Measurements from ENCODE around the gene ELAVL4. TPM values are rescaled to one million over a fixed set of nuclear protein-coding genes. Genes with fewer than 3 reads are reported as not detected.
A peak's percentile ranks its signal among the peaks of the same experiment; 100 is the strongest.

Gene ELAVL4
- total and polyA plus RNA-seq, 7 donors = 0.03 TPM; not detected in 6

GRCh38 chr1:50175719-50176639 lies 67.3 kb downstream of the ELAVL4 start:
- no peak overlapping the region for H3K27ac ChIP-seq
- DNase-seq = no peak
- H3K4me1 ChIP-seq = peaks cover 3% of the 10 kb centered on the region
- H3K4me3 ChIP-seq = no peak overlapping the region
- H3K27me3 ChIP-seq (ENCODE audit: insufficient read depth in 3 of 3, low read length in 2 of 3) = no peaks in the 10 kb centered on the region
- ATAC-seq = peak in 2 of 4 donors; percentile 56 to 78
- H3K36me3 ChIP-seq (ENCODE audit: insufficient read depth in 1 of 2, low read depth in 1 of 2) = no peaks in the 10 kb centered on the region
- TF ChIP-seq CTCF (IDR thresholded peaks at IDR 0.05) = no peak
- intact Hi-C loops (cut with DNase I) = no loop called here
- no peaks in the 10 kb centered on the region for H3K9me3 ChIP-seq
- WGBS, 3 donors = 41 to 49% (median 45%) methylated on average over 7 of the region's 7 CpGs

GRCh38 chr1:50177994-50178393 lies 69.3 kb downstream of the ELAVL4 start:
- no peak for TF ChIP-seq CTCF (IDR thresholded peaks at IDR 0.05)

GRCh38 chr1:50179639-50180038 lies 70.9 kb downstream of the ELAVL4 start:
- no peaks in the 10 kb centered on the region for H3K36me3 ChIP-seq (ENCODE audit: insufficient read depth in 1 of 2, low read depth in 1 of 2)
- WGBS, 3 donors = 30 to 49% (median 35%) methylated on average over 2 of the region's 2 CpGs
- H3K4me1 ChIP-seq = peaks cover 8% of the 10 kb centered on the region
- no peaks in the 10 kb centered on the region for H3K27me3 ChIP-seq (ENCODE audit: insufficient read depth in 3 of 3, low read length in 2 of 3)
- intact Hi-C loops (cut with DNase I) = no loop called here
- no peak overlapping the region for H3K4me3 ChIP-seq
- no peak for DNase-seq
- ATAC-seq = no peak
- TF ChIP-seq CTCF (IDR thresholded peaks at IDR 0.05) = no peak
- no peaks in the 10 kb centered on the region for H3K9me3 ChIP-seq
- H3K27ac ChIP-seq = no peak overlapping the region

More at GRCh38 chr1:50177994-50178393, 69.3 kb downstream of the ELAVL4 start:
- ATAC-seq = no peak
- no peaks in the 10 kb centered on the region for H3K9me3 ChIP-seq
- no peak overlapping the region for H3K27ac ChIP-seq
- intact Hi-C loops (cut with DNase I) = no loop called here
- 67 to 77% (median 74%) methylated on average over 6 of the region's 6 CpGs for WGBS, 3 donors
- no peak for DNase-seq
- H3K36me3 ChIP-seq (ENCODE audit: insufficient read depth in 1 of 2, low read depth in 1 of 2) = no peaks in the 10 kb centered on the region
- H3K4me3 ChIP-seq = no peak overlapping the region
- H3K27me3 ChIP-seq (ENCODE audit: insufficient read depth in 3 of 3, low read length in 2 of 3) = no peaks in the 10 kb centered on the region
- peaks cover 5% of the 10 kb centered on the region for H3K4me1 ChIP-seq

- Histone ChIP-seq H3K4me1 (peaks cover 8% of the 10 kb centered on the region), H3K27me3 (ENCODE audit: insufficient read depth in 3 of 3, low read length in 2 of 3) (no peaks in the 10 kb centered on the region), H3K36me3 (ENCODE audit: insufficient read depth in 1 of 2, low read depth in 1 of 2) (no peaks in the 10 kb centered on the region), H3K4me3 (no peak overlapping the region), H3K27ac (no peak overlapping the region), H3K9me3 (no peaks in the 10 kb centered on the region)
- 43 to 53% (median 47%) methylated on average over 1 of the region's 1 CpG for WGBS, 3 donors
- no peak for TF ChIP-seq CTCF (IDR thresholded peaks at IDR 0.05)
- DNase-seq (no peak), ATAC-seq (no peak)
- intact Hi-C loops (cut with DNase I) = no loop called here
Measured at GRCh38 chr1:50180367-50180766, 71.6 kb downstream of the ELAVL4 start.
